Measurements from ENCODE around the gene OPALIN. TPM values are rescaled to one million over a fixed set of nuclear protein-coding genes. Genes with fewer than 3 reads are reported as not detected.
A peak's percentile ranks its signal among the peaks of the same experiment; 100 is the strongest.

Gene OPALIN, protein sequence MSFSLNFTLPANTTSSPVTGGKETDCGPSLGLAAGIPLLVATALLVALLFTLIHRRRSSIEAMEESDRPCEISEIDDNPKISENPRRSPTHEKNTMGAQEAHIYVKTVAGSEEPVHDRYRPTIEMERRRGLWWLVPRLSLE
- total RNA-seq (2014; rRNA removed), result not detected in 2 replicates
- polyA plus RNA-seq (2012), result not detected

DNA sequence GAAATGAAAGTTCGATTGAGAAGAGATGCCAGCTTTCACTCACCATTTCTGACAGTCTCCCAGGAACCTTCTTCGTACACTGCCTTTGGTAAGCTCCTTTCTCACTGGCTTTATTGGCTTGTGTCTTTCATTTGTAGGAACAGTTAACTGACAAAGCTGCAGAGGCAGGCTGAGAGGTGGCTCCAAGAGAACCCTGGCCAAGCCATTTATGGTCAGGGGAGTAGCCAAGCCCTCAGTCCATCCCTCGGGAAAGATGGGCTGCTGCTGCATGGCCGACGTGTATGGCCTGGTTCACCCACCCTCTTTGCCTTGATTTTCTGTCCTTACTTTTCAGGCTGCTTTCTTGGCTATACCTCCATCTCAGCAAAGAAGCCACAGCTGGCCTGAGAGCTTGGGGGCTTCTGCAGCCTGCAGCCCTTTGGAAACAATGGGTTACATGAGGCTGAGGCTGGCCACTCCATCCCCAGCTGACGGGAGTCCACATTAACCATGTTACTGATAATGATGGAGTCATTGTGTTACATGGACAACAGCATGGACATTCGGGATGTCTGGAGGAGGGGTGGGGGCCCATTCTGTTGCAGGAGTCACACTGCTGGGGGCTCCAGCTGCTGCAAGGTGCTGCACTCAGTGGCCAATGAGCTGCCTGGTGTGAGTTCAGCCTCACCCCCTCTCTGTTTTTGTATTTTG lies at the start of gene OPALIN:
OPALIN (minus strand) TSS at position 152 of the 690 bp plus-strand sequence; CDS start at position 46, 106 bp downstream.
- no peak for DNase-seq (ENCODE audit: low read depth)

DNA sequence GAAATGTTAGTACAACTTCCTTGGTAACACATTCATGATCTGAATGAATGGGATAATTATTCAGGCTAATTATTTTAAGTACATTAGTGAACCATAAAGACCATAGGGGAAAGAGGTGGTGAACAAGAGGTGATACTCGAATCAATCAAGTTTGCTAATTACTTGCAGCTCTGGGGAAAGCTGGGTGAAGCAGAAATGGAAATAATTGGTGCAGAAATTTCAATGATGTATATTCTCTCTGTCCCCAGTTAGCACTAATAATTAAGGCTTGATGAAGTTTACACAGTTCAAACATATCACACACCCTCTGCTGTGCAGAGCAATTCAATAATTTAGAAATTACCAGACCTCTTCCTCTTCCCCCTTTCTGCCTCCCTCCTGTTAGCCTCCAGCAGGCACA lies 49.4 kb upstream of the OPALIN start:
- no peak for DNase-seq (ENCODE audit: low read depth)

DNA sequence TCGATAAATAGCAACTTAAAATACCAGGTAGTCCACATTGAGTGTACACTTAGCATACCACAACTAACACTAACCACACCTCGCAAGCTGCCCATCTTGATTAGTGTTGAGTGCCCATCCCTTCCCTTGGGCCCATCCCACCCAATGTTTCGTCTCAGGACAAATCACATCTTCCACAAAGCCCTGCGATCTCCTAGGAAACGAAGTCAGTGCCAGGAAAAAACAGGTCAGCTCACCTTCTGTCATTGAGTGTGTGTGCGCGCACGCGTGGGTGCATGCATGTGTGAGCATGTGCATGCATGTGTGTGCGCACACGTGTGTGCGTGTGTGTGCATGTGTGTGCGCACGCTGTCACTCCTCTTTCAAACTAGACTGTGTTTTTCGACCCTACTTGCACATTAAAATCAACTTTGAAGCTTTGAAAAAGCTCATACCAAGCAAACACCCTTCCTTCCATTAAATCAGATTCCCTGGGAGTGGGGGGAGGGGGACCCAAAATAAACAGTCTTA lies 48.8 kb upstream of the OPALIN start:
- no peak for DNase-seq (ENCODE audit: low read depth)

DNA sequence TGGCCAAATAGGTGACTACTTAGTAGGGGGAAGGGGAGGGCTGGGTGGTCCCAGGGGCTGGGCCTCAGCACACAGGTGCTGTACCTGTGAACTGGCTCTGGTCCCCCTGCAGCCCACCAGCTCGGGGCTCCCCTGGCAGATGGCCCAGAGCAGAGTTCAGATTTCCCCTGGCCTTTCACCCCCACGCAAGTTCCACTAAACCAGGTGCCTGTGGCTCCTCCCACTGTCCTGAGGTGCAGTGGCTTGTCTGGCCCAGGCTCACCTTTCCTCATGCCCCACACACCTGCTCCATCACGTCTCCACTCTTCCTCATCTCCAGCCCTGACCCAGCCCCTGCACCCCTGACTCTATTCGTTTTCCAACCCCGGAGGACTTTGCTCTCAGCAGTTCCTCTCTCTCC lies 47.3 kb upstream of the OPALIN start:
- no peak for DNase-seq (ENCODE audit: low read depth)

DNA sequence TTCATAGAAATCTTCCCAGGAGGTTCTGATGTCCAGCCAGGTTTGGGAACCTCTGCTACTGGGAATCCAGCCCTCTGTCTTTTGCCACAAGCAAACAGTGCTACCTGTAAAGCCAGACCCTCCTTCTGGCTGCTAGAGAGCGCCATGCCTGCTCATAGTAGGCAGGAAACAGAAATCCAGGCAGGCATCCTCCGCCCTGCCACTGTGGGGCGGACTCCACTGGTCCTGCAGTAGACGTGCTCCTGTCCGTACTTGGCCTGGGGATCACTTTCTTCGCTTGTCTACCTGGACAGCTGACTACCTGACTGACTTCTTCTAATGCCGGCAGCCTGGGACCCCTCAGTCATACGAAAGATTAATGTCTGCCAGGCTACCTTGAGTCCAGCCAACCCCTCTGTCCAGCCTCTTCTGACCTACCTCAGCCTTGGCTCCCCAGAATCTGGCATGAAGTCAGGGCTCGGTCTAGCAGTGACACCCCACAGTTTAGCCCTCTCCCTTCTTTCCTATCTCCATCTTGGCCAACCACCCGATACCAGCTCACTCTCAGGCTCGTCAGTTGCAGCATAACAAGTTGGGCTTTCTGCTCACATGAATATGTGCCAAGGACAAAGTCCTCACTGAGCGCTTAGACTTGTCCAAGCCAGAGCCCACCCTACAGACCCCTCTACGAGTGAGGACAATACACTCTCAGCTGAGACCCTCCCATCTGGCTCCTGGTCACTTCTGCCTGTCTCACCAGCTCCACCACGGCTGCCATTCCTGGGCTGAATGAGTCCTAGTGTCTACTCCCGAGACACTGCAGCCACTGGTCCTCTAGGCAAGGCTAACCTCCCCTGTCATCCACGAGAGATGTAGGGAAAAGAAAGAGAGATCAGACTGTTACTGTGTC lies 43.9 kb upstream of the OPALIN start:
- no peak for DNase-seq (ENCODE audit: low read depth)

DNA sequence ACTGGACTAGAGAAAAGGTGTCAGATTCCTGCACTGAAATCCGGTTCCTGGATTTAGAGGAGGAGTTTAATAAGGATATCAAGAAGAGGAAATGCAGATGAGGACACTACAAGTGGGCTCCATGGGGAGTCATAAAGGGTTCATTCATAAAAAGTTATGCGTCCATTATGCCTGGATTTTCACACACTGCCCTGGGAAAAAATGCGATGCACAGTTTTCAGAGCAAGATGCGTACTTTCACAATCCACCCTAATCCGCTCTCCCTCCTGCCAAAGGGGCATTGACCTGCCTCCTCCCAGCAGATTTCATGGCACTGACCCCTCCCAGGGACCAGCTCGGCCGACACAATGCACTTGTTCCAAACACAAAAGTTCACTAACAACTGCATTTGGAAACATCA lies 42.2 kb upstream of the OPALIN start:
- no peak for DNase-seq (ENCODE audit: low read depth)

DNA sequence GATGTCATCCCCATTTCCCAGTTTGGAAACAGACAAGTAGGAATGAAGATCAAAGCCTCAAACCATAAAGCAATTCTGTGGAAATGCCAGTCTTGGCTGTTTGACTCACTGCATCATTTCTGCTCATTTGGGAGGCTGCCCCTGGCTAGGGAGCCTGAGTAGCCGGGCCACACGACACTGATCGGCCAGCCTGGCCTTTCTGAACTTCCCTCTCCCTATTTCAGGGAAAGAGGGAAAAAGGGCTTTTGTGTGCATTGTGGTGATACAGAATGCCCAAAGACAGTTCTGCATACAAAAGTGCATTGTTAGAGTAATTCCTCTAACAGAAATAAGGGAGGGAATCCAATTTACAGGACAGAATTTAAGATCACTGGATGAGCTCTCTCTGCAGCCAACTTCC lies 41.7 kb upstream of the OPALIN start:
- DNase-seq (ENCODE audit: low read depth), result no peak

DNA sequence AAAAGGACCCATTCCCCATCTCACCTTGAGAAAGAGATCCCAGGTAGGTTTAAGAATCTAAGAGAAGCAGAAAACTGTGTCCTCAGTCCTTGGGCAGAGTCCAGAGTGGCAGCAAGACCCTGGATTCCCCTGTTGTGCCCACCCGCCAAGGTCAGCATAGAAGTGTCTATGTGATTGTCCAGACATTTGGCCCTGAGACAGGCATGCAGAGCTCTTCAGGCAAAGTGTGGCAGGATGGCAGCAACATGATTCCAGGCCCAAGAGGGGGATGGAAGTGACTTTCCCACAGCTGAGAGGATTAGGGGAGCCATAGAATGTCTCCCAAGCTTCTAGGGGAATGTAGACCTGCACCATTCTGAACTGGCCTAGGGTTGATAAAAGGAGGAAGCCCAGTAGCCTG lies 39.1 kb upstream of the OPALIN start:
- DNase-seq (ENCODE audit: low read depth), result no peak

DNA sequence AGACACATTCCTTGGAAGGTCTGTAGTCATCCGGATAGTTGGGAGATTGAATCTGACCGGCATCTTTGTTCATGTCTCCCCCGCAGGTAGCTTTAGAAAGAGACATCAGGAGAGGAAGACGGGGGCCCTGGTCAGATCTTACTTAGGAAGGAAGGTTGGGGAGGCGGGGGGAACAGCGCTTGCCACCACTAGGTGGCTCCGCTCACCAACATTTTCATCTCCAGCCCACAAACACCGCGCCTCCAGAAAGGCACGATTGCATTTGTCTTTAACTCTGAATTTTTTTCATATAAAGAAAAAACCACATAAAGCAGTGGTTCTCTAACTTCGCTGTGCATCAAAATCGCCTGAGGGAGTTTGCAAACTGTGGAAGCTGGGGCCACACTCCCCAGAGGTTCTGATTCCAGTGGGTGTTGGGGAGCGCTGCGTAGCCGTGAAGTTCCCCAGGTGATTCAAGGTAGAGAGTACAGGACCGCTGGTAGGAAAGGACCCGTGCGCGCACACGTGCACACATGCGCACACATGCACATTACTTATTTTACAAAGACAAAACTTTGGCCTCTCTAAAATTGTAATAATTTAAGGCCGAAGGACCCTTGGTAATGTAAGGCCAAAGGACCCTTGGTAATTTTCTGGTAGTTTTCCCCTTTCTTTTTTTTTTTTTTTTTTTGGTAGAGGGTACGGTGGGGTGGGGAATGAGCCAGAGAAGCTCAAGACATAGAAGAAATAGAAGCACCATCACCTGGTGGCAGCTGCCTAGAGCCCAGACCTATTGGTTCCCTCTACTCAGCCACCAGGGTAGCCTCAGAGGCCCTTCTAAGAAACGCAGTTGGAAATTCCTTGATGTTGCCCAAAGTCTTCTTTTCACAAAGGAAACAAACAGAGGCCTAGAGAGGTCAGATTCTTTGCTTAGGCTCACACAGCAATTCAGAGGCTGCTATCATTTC lies 37.4 kb upstream of the OPALIN start:
- peak; percentile 43 for DNase-seq (ENCODE audit: low read depth)

DNA sequence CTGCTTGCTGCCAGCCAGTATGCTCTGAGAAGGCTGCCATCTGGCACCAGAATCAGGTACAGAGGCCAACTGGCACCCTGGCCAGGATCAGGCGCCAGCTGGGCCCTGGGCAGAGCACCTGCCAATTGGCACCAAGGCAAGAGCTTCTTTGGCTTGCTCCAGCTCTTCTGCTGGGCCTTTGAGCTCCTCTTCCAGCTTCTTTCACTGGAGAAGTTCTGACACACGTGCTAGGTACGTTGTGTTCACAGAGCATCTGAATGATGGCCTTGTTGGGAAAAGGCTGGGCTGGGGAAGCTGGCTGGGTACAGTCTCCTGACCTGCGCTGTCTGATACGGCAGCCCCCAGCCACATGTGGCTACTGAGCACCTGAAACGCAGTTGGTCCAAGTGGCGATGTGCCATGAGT lies 31.7 kb upstream of the OPALIN start:
- DNase-seq (ENCODE audit: low read depth), result no peak

DNA sequence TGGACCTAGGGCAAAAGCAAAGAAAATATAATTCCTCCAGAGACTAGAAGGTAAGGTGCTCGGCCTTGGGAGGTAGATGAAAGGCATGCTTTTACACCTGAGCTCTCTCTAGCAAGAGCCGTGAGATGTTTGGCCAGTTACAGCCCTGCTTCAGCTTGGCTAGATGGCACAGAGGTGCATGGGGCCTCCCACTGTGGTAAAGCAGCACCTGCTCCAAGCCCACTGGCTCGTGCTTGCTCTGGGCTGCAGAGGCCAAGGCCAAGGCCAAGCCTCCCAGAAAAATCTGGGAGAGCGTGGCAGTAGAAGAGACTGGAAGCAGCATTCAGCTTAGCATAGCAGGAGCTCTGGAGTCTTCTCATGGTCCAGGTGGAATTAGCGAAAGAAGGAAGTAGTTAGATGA lies 31.0 kb upstream of the OPALIN start:
- no peak for DNase-seq (ENCODE audit: low read depth)

DNA sequence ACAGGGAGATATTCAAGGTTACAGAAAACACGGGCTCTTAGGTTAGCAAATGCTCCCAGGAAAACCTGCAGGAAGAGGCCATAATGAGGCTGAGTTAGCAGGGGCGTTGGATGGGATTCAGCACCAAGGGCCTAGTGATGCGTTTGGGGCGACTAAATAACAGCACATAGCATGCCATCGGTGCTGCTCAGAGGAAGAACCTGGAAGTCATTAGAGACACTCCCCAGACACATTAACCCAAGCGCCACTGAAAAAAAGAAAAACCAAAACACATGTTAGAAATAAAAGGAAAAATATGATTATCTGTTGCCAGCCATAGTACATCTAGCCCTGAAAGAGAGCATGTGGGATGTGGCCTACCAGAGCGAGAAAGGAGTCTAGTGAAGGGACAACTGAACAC lies 28.8 kb upstream of the OPALIN start:
- no peak for DNase-seq (ENCODE audit: low read depth)

DNA sequence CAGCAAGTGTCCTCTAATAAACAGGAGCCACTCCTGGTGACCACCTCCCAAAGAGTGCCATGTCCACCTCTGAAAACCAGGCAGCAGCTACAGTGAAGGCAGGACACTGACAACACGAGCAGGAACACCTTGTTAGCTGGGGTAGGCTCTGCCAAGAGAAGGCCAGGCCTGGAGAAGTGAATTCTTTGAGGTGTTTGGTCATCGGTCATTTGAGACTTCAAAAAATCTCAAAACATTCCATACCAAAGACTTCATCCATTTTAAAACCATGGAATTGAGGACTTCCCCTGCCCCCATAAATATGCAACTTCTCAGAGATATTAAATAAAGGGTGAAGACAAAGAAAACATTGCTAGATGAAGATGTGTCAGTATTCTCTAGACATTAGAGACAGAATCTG lies 28.4 kb upstream of the OPALIN start:
- DNase-seq (ENCODE audit: low read depth), result no peak

DNA sequence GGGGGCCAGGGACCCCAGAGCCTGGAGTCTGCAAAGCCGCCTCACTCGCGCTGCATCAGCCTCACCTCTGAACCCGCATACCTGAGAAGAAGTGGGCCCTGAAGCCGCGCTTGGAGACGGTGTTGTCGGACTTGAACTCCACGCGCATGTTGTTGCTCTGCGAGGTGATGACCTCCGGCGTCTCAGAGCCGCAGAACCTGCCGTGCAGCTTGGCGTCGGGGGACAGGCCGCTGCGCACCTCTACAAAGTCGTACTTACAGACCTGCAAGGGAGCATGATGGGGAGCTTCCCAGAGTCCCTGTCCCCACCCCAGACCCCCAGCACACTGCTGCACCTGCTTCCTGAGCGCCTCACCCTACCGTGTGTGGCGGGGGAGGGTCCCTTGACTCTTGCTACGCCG lies 25.7 kb upstream of the OPALIN start:
- DNase-seq (ENCODE audit: low read depth), result no peak

DNA sequence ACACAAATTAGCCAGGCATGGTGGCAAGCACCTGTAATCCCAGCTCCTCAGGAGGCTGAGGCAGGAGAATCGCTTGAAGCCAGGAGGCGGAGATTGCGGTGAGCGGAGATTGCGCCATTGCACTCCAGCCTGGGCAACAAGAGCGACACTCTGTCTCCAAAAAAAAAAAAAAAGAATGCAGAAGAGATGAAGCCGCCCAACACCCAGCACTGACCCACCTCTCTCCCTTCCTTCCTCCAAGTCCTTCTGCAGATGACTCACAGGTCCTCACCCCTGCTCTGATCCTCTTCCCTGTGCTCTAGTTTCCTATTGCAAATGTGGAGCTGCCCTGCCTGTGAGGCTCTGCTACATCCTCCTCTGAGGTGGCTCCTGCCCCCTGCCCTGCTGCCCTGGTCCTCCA lies 22.0 kb upstream of the OPALIN start:
- DNase-seq (ENCODE audit: low read depth), result no peak

DNA sequence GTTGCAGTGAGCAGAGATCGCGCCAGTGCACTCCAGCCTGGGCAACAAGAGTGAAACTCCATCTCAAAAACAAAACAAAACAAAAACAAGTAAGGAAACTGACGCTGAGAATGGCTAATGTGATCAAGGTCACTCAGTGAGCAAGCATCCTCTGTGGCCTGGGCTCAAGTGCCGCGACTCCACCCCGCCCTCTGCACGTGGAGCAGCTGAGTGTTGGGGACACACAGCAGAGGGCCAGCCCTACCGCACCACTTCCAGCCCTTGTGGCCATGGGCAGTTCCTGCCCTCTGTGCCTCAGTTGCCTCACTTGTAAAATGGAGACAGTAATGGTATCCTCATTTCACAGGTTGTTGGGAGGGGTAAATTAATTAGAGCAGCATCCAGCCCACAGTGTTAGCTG lies 21.0 kb upstream of the OPALIN start:
- DNase-seq (ENCODE audit: low read depth), result no peak

DNA sequence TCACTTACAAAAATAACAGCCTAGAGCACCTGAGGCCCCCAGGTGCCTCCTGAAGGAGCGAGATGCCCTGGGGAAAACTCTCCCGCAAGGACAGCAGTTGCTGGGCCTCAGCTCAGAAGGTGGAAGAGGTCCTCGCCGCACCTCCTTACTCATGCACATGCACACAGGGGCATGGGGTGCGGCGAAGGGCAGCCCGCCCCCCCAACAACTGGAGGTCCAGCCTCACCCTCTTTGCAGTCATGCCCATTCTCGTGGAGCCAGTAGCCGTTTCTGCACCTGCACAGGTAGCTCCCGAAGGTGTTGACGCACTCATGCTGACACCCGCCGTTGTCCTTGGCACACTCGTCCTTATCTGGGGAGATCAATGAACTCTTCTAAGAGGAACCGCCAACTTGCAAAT lies 19.9 kb upstream of the OPALIN start:
- no peak for DNase-seq (ENCODE audit: low read depth)

DNA sequence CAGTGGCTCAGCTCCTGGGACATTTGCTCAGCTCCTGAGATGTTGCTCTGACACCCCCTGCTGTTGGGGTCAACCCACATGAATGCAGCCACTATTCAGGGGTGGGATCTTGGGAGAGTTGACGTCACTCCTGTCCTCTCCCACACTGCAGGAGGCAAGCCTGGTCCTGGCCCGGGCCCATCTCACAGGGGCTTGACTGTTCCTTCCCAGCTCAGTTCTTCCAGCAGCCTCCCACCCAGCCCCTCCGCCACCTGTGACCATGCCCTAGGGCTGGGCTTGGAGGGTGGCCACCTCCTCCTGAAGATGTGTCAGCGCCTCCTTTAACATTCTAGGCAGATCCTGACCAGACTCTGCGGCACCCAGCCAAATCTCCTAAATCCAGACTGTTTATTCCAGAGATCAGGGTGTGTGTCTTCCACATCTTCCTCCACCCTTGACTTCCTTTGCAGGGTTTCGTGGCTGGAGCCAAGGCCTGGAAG lies 19.1 kb upstream of the OPALIN start:
- peak; percentile 11 for DNase-seq (ENCODE audit: low read depth)

DNA sequence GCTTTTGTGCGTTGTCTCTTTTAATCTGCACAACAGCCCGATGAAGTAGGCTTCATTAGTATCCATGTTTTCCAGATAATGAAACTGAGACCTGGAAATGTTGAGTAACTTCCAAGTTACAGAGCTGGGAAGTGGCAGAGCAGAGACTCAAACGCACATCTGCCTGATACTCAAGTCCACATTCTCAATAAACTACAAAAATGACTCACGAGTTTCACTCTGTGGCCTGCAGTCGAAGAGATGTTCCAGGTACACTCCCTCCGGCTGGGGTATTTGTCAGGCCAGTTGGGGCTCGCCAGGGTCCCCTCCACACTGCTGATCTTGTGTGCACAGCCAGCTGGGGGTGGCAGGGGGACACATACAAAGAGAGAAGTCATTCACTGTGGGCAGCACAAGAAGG lies 17.7 kb upstream of the OPALIN start:
- no peak for DNase-seq (ENCODE audit: low read depth)

DNA sequence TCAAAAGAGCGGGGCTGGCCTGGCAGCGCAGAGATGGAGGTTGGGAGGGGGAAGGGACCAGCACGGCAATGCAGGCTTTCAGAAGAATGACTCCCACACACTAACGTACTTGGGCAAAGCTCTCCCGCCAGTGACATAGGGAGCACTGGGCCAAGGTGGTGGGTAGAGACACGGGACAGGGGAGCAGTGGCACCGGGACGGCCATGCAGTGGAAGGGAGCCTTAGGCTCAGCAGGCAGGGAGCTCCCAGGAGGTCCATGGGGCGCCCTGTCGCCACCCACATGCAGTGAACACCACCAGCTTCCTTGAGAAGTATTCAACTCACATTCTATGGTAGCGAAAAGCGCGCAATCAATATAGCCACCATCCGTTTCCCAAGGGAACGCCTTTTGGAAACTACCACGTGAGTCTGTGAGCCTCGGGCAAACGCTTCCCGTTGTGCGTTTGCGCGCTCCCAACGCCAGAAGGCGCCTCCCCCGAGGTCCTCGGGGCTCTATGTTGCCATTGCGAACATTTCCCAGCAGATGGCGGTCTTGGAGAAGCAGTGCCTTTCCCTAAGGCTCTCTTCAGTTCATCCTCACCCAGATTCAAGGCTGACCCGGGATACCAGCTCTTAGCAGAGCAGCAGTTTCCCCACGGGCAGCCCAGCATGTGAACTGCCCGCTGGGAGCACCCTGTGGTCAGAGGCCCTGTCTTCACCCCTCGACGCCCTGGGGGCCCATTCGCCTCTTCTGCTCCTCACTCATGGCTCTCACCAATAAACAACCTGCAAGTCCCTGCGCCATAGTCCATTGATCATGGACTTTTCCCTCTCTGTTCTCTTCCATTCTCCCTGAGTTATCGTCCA lies 16.4 kb upstream of the OPALIN start:
- DNase-seq (ENCODE audit: low read depth), result peak; percentile 81
